NCI-H2196 treated with DMSO at 0.1 percent for 48 hours (cell line): ENCODE measurements around the gene TMEM258.

Experiments used
- DNase-seq: peaks from one replicate; lab custom pipeline; 2025; ENCODE audit not compliant: unreplicated experiment; lab: John Stamatoyannopoulos, UW

TMEM258 gene

DNA sequence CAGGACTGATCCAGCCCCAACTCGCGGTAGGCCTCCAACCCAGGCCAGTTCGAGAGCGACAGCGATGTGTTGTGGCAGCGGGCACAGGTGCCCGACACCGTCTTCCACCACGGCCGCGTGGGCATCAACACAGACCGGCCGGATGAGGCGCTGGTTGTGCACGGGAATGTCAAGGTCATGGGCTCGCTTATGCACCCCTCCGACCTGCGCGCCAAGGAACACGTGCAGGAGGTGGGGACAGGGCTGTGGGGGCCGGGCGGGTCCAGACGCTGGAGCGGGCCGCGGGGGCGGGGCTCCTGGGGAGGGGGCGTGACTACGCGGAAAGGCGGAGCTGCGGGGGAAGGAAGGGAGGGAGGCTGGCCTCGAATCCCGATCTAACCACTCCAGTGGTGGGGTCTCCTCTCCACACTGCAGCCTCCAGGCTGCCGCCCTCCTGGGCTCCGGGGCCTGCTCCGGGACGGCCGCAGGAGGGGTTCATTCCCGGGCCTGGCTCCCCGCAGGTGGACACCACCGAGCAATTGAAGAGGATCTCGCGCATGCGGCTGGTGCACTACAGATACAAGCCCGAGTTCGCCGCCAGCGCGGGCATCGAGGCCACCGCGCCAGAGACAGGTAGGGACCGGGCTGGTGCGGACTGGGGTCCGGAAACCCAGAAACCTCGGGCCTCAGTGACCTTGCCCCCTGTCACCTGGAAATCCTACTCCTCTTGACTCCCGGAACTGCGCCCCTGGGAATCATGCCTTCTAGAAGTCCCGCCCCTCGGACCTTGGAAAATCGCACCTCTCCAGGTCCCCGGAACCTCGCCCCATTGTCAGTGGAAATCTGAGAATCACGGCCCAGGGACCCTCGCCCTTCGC lies 14.9 kb downstream of the TMEM258 start:
- no peak for DNase-seq

DNA sequence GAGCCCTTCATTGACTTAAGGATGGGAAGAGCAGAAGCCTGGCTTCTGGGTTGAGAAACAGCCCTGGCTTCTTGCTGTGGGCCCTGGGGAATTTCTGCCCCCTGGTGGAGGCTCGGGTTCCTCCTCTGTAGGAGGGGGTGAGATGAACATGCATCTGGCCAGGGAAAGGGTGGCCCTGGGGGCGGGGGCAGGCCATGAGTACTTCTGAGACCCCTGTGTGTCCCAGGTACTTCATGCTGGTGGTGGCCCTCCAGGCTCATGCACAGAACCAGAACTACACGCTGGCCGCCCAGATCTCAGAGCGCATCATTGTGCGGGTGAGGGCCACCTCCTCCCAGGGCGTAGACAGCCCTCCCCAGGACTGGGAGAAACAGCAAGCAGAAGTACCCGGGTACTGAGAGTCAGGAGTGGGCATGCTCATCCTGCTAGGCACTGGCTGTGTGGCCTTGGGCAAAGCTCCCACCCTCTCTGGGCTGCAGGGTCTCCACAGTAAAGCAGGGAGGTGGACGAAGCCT lies 15.8 kb downstream of the TMEM258 start:
- peak; percentile 11 for DNase-seq

DNA sequence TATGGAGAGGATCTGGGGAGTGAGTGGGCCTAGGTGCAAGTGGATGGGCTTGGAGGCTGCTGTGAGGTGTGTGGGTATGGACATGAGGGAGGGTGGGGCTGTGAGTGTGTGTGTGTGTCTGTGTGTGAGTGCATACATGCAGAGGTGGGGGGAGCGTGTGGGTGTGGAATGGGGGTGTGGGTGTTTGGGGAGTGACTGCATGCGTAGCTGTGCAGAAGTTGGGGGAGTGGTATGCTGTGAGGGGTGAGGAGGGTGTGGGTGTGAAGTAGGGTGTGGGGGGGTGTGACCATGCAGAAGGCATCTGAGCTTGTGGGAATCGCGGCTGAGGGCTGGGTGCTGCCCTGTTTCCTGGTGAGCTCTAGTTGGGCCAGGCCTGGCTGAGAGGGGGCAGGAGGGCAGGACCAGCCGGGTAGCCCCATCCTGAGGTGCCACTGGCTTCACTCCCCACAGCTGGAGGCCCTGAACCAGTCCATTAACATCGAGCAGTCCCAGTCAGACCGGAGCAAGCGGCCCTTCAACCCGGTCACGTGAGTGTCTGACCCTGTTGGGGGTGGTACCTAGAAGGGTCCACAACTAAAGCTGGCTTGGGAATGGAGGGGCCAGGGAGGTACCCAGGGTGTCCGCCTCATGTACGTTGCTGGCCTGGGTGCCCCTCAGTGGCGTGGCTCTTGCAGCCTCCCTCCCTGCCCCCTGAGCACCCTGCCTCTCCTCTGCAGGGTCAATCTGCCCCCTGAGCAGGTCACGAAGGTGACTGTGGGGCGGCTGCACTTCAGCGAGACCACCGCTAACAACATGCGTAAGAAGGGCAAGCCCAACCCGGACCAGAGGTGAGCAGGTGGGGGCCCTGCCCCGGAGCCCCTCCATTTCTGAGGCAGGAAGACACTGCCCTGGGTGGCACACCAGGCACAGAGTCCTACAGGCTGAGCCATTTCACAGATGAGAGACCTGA lies 16.5 kb downstream of the TMEM258 start:
- no peak for DNase-seq

DNA sequence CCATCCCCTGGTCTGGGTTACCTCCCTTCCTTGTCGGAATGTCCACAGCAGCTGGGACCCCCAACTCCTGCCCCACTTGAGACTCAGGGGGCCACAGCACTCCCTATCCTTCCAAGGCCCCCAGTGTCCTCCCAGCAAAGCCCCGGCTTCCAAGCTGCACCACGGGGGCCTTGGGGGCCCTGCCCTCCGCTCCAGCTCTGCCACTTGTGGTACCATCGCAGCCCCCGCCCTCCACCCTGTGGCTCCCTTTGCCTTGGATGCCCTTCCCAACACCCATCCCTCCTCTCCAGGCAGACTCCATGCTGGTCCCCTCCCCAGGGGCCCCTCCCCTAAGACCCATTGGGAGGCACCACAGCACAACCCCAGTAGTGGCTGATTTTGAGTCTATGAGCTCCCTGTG lies 17.3 kb downstream of the TMEM258 start:
- DNase-seq: no peak

DNA sequence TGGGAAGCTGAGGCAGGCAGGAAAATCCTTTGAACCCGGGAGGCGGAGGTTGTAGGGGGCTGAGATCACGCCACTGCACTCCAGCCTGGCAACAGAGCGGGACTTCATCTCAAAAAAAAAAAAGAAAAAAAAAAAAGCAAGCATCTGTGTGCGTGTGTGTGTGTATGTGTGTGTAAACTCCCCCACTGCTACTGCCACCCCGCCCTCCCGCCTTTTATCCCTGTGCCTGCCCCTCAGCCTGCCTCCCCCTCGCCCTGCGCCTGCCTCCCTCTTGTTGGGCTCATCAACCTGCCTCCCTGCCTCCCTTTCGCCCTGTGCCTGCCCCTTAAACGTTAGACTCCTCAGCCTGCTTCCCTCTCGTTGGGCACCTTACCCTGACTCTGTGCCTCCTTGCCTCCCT lies 18.0 kb downstream of the TMEM258 start:
- DNase-seq: no peak

DNA sequence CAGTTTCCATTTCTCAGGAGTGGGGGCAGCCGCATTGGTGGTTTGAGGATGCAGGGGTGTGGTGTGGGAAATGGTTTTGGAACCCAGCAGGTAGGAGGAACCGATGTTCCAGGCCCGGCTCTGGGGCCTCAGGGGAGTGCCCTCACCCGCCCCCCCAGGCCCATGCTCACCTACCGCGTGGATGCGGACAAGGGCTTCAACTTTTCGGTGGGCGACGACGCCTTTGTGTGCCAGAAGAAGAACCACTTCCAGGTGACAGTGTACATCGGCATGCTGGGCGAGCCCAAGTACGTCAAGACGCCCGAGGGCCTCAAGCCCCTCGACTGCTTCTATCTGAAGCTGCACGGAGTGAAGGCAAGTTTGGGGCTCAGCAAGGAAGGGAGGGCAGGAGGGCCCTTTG lies 18.6 kb downstream of the TMEM258 start:
- no peak for DNase-seq

DNA sequence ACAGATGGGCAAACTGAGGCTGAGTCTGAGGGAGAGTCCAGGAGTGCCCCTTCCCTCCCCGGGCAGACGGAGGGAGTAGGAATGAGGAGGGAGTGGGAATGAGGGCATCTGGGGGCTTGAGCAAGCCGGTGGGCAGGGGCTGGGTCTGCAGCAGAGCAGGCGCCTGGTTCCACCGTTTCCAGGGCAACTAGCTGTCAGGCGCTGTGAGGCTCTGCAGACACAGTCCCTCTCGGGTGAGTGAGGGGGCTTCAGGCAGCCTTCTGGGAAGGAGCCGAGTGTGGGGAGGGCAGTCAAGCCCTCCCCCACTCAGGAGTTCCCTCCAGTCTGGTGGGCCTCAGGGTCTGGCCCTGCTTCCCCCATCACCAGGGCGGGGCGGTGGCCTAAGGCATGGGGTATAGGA lies 19.0 kb downstream of the TMEM258 start:
- DNase-seq: no peak

DNA sequence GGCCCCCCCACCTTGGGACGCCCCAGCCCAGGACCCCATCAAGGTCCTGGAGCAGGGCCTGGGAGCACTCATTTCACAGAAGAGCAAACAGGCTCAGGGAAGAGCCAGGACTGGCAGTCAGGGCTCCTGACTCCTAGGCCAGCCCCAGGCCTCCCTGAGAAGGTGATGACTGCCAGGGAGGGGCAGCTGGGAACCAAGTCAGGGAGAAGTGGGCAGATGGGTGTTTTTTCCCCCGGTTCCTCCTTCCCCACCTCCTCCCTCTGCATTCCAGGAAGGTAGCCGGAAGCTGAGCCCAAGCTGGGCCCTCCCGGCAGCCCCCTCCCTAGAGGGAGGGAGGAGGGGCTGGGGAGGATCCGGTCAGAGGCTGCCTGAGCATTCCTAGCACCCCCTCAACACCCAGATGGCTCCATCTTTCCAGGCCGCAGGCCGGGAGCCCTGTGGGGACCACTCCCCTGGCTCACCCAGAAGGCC lies 20.4 kb downstream of the TMEM258 start:
- DNase-seq: no peak

DNA sequence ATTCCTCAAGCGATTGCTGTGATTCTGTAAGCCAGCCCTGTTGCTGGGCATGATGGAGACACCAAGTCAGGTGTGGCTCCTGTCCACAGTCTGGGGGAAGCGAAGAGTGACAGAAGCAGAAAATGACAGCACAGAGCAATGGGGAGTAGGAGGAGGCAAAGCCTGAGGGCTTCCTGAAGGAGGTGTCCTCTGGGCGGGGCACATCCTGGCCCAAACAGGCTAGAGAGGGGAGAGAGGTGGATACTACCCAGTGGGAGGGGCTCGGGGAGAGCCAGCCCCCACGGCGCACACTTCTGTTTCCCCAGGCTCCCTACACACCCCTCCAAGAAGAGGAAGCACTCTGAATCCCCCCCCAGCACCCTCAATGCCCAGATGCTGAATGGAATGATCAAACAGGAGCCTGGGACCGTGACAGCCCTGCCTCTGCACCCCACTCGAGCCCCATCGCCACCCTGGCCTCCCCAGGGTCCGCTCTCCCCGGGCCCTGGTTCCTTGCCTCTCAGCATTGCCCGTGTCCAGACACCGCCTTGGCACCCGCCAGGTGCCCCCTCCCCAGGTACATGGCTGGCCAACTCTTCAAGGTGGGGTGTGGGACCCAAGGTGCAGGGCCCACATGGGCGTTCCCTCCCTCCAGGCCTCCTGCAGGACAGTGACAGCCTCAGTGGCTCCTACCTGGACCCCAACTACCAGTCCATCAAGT lies 21.1 kb downstream of the TMEM258 start:
- DNase-seq: no peak

DNA sequence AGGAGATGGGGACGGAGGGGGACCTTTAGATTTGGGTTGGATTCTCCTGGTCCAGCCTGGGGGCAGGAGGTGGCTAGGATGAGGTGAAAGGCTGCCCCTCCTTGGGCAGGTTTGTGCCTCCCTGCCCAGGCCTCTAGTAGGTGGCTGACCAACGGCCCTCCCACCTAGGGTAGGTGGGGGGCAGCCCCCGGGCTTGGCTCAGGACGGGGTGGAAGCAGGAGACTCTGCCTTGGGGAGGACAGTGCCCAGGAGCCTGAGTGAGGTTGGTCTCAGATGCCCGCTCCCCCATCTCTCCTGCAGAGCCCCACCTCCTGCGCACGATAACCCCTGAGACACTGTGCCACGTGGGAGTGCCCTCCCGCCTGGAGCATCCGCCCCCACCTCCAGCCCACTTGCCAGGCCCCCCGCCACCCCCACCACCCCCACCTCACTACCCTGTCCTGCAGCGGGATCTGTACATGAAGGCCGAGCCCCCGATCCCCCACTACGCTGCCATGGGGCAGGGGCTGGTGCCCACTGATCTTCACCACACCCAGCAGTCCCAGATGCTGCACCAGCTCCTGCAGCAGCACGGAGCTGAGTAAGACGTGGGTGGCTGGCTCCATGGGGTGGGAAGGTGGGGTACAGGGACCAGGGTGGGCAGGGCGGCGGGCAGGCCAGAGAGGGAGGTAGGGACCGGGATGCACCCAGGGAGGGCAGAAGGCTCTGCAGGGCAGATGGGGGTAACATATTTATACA lies 22.3 kb downstream of the TMEM258 start:
- DNase-seq: no peak

DNA sequence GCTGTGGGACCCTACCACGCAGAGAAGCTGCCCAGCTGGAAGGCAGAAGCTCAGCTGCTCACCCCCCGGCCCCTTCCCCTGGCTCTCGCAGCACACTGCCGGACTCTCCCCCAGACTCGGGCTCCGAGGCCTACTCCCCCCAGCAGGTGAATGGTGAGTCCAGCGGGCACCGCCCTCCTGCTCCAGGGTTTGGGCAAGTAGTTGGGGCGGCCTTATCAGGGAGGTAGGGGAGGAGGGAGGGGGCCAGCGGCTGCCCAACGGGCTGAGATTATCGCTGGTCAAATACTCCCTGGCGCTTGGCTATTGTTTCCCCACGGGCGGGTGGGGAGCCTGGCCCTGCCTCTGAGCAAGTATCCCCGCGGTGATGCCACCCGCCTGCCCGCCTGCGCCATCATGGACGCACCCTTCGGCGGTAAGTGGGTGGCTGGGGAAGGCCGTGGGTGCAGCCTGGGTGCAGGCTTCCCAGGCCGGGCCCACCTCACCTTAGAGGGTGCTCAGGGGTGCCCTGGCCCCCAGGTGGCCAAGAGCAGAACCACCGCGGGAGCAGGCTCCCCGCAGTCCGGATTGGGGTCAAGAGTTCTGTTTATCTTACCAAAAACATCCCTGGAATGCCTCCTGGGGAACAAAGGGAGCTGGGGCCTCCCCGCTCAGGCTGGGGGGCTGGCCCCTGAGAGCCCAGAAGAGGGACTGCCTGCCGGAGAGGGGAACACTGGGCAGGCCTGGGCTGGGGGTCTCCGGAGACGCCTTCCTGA lies 23.1 kb downstream of the TMEM258 start:
- DNase-seq: no peak

DNA sequence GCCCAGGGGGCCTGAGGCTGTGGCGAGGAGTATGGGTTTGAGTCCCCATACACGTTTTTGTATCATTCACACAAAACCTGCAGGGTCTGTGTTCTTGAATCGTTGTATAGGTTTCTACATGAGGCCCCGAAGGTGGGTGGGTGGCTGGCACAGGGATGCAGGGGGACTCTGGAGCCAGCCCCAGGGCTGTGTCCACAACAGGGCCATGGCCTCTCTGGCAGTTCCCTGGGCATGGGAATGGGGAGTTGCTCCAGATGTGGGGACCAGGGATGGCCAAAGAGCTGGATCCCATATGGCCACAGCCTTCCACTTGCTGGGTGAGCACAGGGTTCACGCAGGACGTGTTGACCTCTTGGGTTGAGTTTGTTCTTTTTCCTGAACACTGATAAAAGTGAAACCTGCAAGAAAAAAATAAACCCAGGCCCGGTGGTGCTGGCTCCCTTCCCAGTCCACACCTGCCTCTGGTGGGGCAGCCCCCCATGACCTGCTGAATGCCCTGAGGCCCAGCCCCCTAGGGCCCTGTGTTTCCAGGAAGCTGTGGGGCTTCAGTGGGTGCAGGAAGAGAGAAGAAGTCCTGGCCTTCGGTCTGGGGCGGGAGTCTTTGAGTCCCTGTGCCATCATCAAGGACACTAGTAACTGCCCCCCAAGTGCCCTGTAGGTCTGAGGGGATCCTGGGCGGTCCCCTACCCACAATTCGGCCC lies 23.9 kb downstream of the TMEM258 start:
- DNase-seq: no peak

DNA sequence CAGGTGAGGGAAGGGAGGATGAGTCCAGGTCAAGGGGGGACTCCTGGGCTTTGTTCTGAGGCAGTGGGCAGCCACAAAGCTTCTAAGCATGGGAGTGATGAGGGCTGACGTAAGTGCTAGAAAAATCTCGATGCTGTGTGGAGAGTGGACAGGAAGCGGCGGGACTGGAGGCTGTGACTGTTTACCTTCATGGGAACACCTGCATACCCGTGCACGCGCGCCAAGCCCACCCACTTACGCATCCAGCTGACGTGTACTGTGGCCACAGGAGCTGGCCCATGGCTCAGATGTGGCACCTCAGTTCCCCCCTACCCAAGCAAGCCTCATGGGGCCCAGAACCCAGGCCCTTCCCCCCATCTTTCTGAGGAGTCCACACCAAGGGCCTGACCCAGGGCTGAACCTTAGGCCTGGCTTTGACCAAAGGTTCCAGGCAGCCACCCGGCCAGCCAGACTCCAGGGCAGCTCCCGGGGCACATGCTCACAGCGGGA lies 26.0 kb downstream of the TMEM258 start:
- DNase-seq: no peak

DNA sequence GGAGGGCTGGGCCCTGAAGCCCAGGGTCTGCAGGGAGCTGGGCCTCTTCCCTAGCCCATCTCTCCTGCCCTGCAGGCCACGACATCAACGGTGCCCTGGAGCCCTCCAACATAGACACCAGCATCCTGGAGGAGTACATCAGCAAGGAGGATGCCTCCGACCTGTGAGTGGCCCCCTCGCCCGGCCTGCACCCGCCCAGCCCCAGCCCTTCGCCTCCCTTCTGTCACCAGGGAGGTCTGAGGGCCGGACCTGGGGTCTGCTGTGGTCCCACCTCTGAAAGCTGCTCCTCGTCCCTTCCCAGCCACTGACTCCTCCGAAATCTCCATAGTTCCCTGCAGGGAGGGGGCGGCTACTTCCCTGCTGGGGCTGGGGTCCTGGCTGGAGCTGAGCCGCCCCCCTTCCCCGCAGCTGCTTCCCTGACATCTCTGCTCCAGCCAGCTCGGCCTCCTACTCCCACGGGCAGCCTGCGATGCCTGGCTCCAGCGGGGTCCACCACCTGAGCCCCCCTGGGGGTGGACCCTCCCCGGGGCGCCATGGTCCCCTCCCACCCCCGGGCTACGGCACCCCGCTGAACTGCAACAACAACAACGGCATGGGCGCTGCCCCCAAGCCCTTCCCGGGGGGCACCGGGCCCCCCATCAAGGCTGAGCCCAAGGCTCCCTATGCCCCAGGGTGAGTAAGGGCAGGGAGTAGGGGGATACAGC lies 26.7 kb downstream of the TMEM258 start:
- DNase-seq: no peak

DNA sequence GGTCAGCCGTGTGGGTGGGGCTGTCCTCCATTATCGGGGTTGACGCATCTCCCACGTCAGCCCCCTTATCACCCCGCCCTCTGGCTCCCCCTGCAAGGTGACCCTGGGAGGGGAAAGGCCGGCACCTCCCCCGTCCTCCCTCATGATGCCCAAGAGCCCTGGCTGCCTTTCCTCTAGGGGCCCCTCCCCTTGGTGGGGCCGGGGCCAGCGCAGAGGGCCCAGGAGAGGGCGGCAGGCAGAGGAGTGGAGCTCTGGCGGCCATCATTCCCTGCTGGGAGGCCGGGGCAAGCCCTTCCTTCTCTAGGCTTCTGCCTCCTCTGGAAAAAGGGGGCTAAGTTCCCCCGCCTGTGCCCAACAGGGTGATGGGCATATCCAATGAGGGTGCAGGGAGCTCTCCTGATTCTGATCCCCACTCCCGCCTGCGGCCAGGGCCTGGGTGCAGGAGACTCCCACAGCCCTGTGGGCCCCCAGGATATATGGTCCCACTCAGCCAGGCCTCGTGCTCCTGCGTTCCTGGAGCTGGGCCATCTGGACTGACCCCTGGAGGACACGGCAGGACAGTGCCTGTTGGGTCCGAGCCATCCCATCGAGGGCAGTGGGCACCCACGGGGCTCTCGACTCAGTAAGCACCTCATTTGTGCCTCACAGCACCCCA lies 27.7 kb downstream of the TMEM258 start:
- DNase-seq: no peak

DNA sequence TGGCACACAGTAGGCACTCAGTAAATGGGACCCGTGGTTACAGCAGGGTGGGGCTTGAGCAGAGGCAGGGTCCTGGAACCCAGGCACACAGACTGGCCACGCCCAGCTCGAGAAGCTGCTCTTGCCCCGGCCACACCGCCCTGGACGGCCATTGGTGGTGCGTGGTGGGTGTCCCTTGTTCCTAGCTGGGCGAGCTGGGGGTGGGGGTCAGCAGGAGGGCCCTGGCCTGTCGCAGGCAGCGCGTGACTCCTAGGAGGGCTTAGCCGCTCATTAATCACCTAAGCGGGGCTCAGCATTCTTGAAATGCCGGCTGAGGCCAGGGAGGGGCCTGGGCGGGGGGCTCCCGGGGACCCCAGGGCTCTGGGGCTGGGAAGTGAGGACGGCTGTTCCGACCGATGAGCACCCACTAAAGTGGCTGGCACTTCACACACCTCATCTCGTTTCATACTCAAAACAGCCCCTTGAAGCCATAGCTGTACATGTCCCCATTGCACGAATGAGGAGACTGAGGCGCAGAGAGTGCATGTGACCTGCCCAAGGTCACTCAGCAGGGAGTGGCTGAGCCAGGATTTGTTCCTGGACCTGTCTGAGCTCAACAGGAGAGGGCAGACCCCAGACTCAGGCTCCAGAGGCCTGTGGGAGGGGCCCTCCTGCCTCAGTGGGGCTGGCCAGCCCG lies 28.3 kb downstream of the TMEM258 start:
- DNase-seq: no peak

DNA sequence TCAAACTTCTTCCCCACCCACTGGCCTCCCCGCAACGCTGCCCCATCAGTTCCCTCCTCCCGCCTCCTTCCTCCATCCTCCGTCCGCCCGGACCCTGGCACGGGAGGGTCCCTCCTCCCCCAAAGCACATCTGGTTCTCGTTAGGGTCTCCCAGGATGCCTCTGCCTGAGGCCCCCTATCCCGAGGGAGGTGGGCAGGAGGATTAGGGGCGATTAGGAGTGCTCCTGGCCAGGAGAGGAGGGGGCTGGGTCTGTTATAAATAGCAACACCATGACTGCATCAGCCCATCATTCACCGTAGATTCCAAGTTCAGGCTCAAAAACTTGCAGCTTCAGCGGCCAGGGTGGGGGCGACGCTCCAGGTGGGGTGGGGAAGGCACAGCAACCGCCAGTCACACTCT lies 29.6 kb downstream of the TMEM258 start:
- no peak for DNase-seq
